Activated T-cell treated with anti-CD3 and anti-CD28 coated beads, Interleukin-2, amount 50 U/mL, for 72 hours (primary cell): Measurements from ENCODE around the gene CARD11. TPM values are rescaled to one million over a fixed set of nuclear protein-coding genes. Genes with fewer than 3 reads are reported as not detected.
A peak's percentile ranks its signal among the peaks of the same experiment; 100 is the strongest.

Source experiments
- ATAC-seq, 2 donors: fragments of 150-1000 bp; cut with Tn5 transposase; replicated peaks in 1 of 2; 2 replicates each; pipeline ENCODE4 v1.10.0; 2021; ENCODE audit warnings: moderate library complexity in 2 of 2, mild to moderate bottlenecking in 1 of 2
- DNase-seq, 2 donors: peaks; one replicate each; pipeline ENCODE4 v3.0.0; 2021 to 2022; ENCODE audit warnings: mixed read lengths in 1 of 2
- H3K27ac Mint-ChIP-seq: one replicate; pipeline ENCODE4 v1.8.0; 2022; ENCODE audit warnings: mild to moderate bottlenecking, moderate library complexity, mixed read lengths
- H3K27me3 Mint-ChIP-seq: one replicate; pipeline ENCODE4 v1.8.0; 2022; ENCODE audit warnings: low read depth, mixed read lengths
- H3K36me3 Mint-ChIP-seq, 2 donors: one replicate each; pipeline ENCODE4 v1.8.0; 2022; ENCODE audit warnings: mixed read lengths in 2 of 2, mild to moderate bottlenecking in 1 of 2; ENCODE audit not compliant: insufficient read depth in 2 of 2
- H3K4me1 Mint-ChIP-seq: one replicate; pipeline ENCODE4 v1.8.0; 2022; ENCODE audit warnings: low read depth, mixed read lengths
- H3K4me3 Mint-ChIP-seq, 2 donors: one replicate each; pipeline ENCODE4 v1.8.0; 2022; ENCODE audit warnings: mild to moderate bottlenecking in 2 of 2, mixed read lengths in 2 of 2, moderate library complexity in 2 of 2
- H3K9me3 Mint-ChIP-seq, 2 donors: one replicate each; pipeline ENCODE4 v1.8.0; 2022; ENCODE audit warnings: mixed read lengths in 2 of 2
- total RNA-seq, 2 donors: library from RNA; stranded (reverse); gene quantifications; one replicate each; pipeline ENCODE4 v1.2.3, GENCODE V29; 2022

CARD11 gene
- total RNA-seq, 2 donors from 2014 or later = 101 to 114 TPM

- Mint-ChIP-seq H3K4me1 (peaks cover 35% of the 10 kb centered on the region), H3K9me3 (no peaks in the 10 kb centered on the region), H3K27ac (peak overlapping the region; percentile 7), H3K4me3 (no peak overlapping the region), H3K36me3 (no peaks in the 10 kb centered on the region), H3K27me3 (no peaks in the 10 kb centered on the region)
- ATAC-seq (no peak), DNase-seq (no peak)
These were observed 146.6 kb downstream of the CARD11 start for GRCh38 chr7:2897023-2897422.

- ATAC-seq = no peak
These were observed 147.5 kb downstream of the CARD11 start for GRCh38 chr7:2896131-2896530.

GRCh38 chr7:2894118-2894940 lies 149.3 kb downstream of the CARD11 start:
- peak overlapping the region; percentile 92 for H3K27ac Mint-ChIP-seq
- H3K27me3 Mint-ChIP-seq = no peaks in the 10 kb centered on the region
- H3K36me3 Mint-ChIP-seq = no peaks in the 10 kb centered on the region
- DNase-seq (peak; percentile 75 to 76), ATAC-seq (peak; percentile 81 to 82)
- H3K4me3 Mint-ChIP-seq = peak overlapping the region; percentile 83 to 90
- H3K9me3 Mint-ChIP-seq = no peaks in the 10 kb centered on the region
- peaks cover 35% of the 10 kb centered on the region for H3K4me1 Mint-ChIP-seq

More at GRCh38 chr7:2896131-2896530, 147.5 kb downstream of the CARD11 start:
- Mint-ChIP-seq H3K9me3 (no peaks in the 10 kb centered on the region), H3K4me3 (no peak overlapping the region), H3K27ac (peak overlapping the region; percentile 32), H3K36me3 (no peaks in the 10 kb centered on the region), H3K4me1 (peaks cover 35% of the 10 kb centered on the region), H3K27me3 (no peaks in the 10 kb centered on the region)
- DNase-seq = no peak

GRCh38 chr7:2893411-2893861 lies 150.2 kb downstream of the CARD11 start:
- no peaks in the 10 kb centered on the region for H3K36me3 Mint-ChIP-seq
- H3K4me1 Mint-ChIP-seq = peaks cover 35% of the 10 kb centered on the region
- no peaks in the 10 kb centered on the region for H3K27me3 Mint-ChIP-seq
- peak; percentile 36 to 44 for DNase-seq
- H3K4me3 Mint-ChIP-seq = peak overlapping the region; percentile 63 to 83
- ATAC-seq = peak; percentile 34 to 41
- H3K27ac Mint-ChIP-seq = peak overlapping the region; percentile 92
- no peaks in the 10 kb centered on the region for H3K9me3 Mint-ChIP-seq

GRCh38 chr7:2892549-2892948 lies 151.1 kb downstream of the CARD11 start:
- Mint-ChIP-seq H3K27ac (no peak overlapping the region), H3K4me1 (peaks cover 35% of the 10 kb centered on the region), H3K4me3 (peak overlapping the region in 1 of 2 donors; percentile 21), H3K27me3 (no peaks in the 10 kb centered on the region), H3K36me3 (no peaks in the 10 kb centered on the region), H3K9me3 (no peaks in the 10 kb centered on the region)
- ATAC-seq (no peak), DNase-seq (no peak)

GRCh38 chr7:2887816-2888215 lies 155.9 kb downstream of the CARD11 start:
- ATAC-seq (no peak), DNase-seq (no peak)
- no peak overlapping the region for H3K4me3 Mint-ChIP-seq
- no peaks in the 10 kb centered on the region for H3K9me3 Mint-ChIP-seq
- peaks cover 15% of the 10 kb centered on the region for H3K4me1 Mint-ChIP-seq
- no peak overlapping the region for H3K27ac Mint-ChIP-seq
- no peaks in the 10 kb centered on the region for H3K36me3 Mint-ChIP-seq
- H3K27me3 Mint-ChIP-seq = no peaks in the 10 kb centered on the region

GRCh38 chr7:2886900-2887299 lies 156.8 kb downstream of the CARD11 start:
- no peak overlapping the region for H3K27ac Mint-ChIP-seq
- ATAC-seq = peak; percentile 80 to 81
- peaks cover 11% of the 10 kb centered on the region for H3K4me1 Mint-ChIP-seq
- no peaks in the 10 kb centered on the region for H3K36me3 Mint-ChIP-seq
- H3K27me3 Mint-ChIP-seq = no peaks in the 10 kb centered on the region
- peak; percentile 51 to 66 for DNase-seq
- H3K9me3 Mint-ChIP-seq = no peaks in the 10 kb centered on the region
- no peak overlapping the region for H3K4me3 Mint-ChIP-seq

GRCh38 chr7:2886391-2886790 lies 157.3 kb downstream of the CARD11 start:
- Mint-ChIP-seq H3K27me3 (no peaks in the 10 kb centered on the region), H3K4me1 (peaks cover 11% of the 10 kb centered on the region), H3K36me3 (no peaks in the 10 kb centered on the region), H3K27ac (no peak overlapping the region), H3K9me3 (no peaks in the 10 kb centered on the region), H3K4me3 (no peak overlapping the region)
- no peak for DNase-seq
- ATAC-seq = no peak

GRCh38 chr7:2884161-2884560 lies 159.5 kb downstream of the CARD11 start:
- Mint-ChIP-seq H3K36me3 (no peaks in the 10 kb centered on the region), H3K27me3 (no peaks in the 10 kb centered on the region), H3K4me1 (peaks cover 17% of the 10 kb centered on the region), H3K9me3 (peaks cover 0 to 2% of the 10 kb centered on the region in 2 donors), H3K27ac (no peak overlapping the region), H3K4me3 (peak overlapping the region in 1 of 2 donors; percentile 7)
- DNase-seq = no peak
- no peak for ATAC-seq

- DNase-seq (no peak), ATAC-seq (no peak)
- Mint-ChIP-seq H3K4me3 (no peak overlapping the region), H3K4me1 (peaks cover 28% of the 10 kb centered on the region), H3K27me3 (no peaks in the 10 kb centered on the region), H3K36me3 (no peaks in the 10 kb centered on the region), H3K27ac (no peak overlapping the region), H3K9me3 (peaks cover 0 to 2% of the 10 kb centered on the region in 2 donors)
These were observed 160.6 kb downstream of the CARD11 start for GRCh38 chr7:2883101-2883500.

- peaks cover 30% of the 10 kb centered on the region for H3K4me1 Mint-ChIP-seq
- H3K27ac Mint-ChIP-seq = no peak overlapping the region
- H3K27me3 Mint-ChIP-seq = no peaks in the 10 kb centered on the region
These were observed 161.6 kb downstream of the CARD11 start for GRCh38 chr7:2882111-2882510.

GRCh38 chr7:2880874-2881533 lies 162.7 kb downstream of the CARD11 start:
- ATAC-seq = no peak

More at GRCh38 chr7:2882111-2882510, 161.6 kb downstream of the CARD11 start:
- Mint-ChIP-seq H3K4me3 (no peak overlapping the region), H3K36me3 (no peaks in the 10 kb centered on the region), H3K9me3 (peaks cover 0 to 2% of the 10 kb centered on the region in 2 donors)
- ATAC-seq (no peak), DNase-seq (no peak)

GRCh38 chr7:2880051-2880450 lies 163.6 kb downstream of the CARD11 start:
- DNase-seq (no peak), ATAC-seq (no peak)
- Mint-ChIP-seq H3K36me3 (no peaks in the 10 kb centered on the region), H3K9me3 (peaks cover 0 to 2% of the 10 kb centered on the region in 2 donors), H3K4me3 (no peak overlapping the region), H3K27me3 (no peaks in the 10 kb centered on the region), H3K27ac (no peak overlapping the region), H3K4me1 (peaks cover 24% of the 10 kb centered on the region)

More at GRCh38 chr7:2880874-2881533, 162.7 kb downstream of the CARD11 start:
- H3K27me3 Mint-ChIP-seq = no peaks in the 10 kb centered on the region
- H3K4me3 Mint-ChIP-seq = no peak overlapping the region
- H3K27ac Mint-ChIP-seq = no peak overlapping the region
- no peak for DNase-seq
- H3K4me1 Mint-ChIP-seq = peaks cover 22% of the 10 kb centered on the region
- H3K36me3 Mint-ChIP-seq = no peaks in the 10 kb centered on the region
- peaks cover 0 to 2% of the 10 kb centered on the region in 2 donors for H3K9me3 Mint-ChIP-seq
